ENCODE measurements around the gene IFT81.

The IFT81 gene

GRCh38 chr12:110156766-110157165 is 32.6 kb downstream of the IFT81 start:
- DNase-seq (ENCODE audit: extremely low read depth, low read depth): no peak
- no peak for TF ChIP-seq CTCF (IDR thresholded peaks at IDR 0.05; ENCODE audit: low read depth, low read length, missing control alignments)
- no peak overlapping the region for H3K4me3 ChIP-seq (replicated peaks; ENCODE audit: low read depth, low read length)

DNA sequence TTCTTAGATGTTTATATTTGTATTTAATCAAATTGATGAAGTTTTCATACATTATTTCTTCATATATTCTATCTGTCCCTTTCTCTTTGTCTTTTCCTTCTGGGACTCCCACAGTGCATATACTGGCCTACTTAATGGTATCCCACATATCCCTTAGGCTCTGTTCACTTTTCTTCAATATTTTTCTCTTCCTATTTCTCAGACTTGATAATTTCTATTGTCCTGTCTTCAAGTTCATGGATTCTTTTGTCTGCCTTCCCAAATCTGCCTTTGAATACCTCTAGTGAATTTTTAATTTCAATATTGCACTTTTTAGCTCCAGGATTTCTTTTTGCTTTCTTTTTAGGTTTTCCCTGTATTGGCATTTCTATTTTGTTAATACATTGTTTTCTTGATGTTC is 33.4 kb downstream of the IFT81 start:
- DNase-seq (ENCODE audit: extremely low read depth, low read depth): no peak
- no peak for TF ChIP-seq CTCF (IDR thresholded peaks at IDR 0.05; ENCODE audit: low read depth, low read length, missing control alignments)
- H3K4me3 ChIP-seq (replicated peaks; ENCODE audit: low read depth, low read length): no peak overlapping the region

DNA sequence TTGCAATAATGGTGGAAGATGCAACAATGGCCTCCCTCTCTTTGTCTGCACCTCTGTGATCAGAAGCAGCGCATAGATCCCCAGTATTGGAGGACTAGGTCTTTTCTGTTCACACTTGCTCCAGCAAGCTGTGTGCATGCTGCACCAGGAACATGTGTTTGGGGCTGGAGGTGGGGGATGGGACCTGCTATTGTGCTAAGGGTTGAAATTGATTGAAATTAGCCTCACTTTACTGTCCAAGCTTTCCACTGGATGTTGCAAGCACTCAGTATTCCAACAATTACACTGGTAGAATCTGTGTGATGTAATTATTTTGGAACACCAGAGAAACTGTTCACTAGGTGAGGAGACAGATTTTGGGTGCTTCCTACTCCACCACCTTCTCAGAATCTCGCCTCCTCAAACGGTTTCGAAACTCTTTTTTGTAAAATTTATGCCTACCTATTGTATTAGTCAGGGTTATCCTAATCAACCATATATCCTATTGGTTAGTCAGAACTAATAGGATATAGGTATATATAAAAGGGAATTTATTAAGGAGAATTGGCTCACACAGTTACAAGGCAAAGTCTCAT is 35.6 kb downstream of the IFT81 start:
- TF ChIP-seq CTCF (IDR thresholded peaks at IDR 0.05; ENCODE audit: low read depth, low read length, missing control alignments): no peak
- no peak overlapping the region for H3K4me3 ChIP-seq (replicated peaks; ENCODE audit: low read depth, low read length)
- DNase-seq (ENCODE audit: extremely low read depth, low read depth): no peak

DNA sequence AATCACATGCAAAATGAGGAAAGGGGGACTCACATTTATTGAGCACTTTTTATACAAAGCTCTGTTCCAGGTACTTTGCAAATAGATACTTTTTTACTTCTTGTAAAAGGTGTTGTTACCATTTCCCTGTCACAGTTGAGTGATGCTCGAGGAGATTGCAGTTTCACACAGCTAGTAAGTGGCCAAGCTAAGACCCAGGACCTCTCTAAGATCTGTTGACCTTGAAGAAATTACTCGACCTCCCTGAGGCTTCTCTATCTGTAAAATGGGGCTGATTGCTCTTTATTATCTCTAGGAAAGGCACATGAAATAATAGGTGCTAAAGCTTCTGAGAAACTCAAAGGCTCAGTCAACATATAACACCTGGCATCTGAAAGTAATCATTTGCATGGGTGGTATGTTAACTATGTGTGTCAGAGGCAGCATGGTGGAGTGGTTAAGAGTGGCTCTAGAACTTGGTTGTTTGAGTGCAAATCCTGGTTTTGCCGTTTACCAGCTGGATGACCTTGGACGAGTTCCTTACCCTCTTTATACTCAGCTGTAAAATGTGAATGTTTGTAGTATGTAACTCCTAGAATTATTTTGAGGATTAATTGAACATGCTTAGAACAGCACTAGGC is 41.5 kb downstream of the IFT81 start:
- DNase-seq (ENCODE audit: extremely low read depth, low read depth): no peak
- H3K4me3 ChIP-seq (replicated peaks; ENCODE audit: low read depth, low read length): no peak overlapping the region
- TF ChIP-seq CTCF (IDR thresholded peaks at IDR 0.05; ENCODE audit: low read depth, low read length, missing control alignments): no peak

GRCh38 chr12:110168732-110169455 is 44.7 kb downstream of the IFT81 start:
- TF ChIP-seq CTCF (IDR thresholded peaks at IDR 0.05; ENCODE audit: low read depth, low read length, missing control alignments): no peak
- H3K4me3 ChIP-seq (replicated peaks; ENCODE audit: low read depth, low read length): no peak overlapping the region
- DNase-seq (ENCODE audit: extremely low read depth, low read depth): no peak

GRCh38 chr12:110170535-110171185 is 46.5 kb downstream of the IFT81 start:
- no peak for TF ChIP-seq CTCF (IDR thresholded peaks at IDR 0.05; ENCODE audit: low read depth, low read length, missing control alignments)
- no peak overlapping the region for H3K4me3 ChIP-seq (replicated peaks; ENCODE audit: low read depth, low read length)
- no peak for DNase-seq (ENCODE audit: extremely low read depth, low read depth)

All from HFF-Myc (cell line).